SK-N-MC (cell line): ENCODE measurements around the gene WDR47.
"Not testable (repeated sequence)": the region's sequence is repeated elsewhere in the genome, so short reads cannot be mapped to it uniquely, and the experiment has no call there.

ENCODE experiments used
- EZH2 ChIP-seq: fragments of 200-600 bp; sonication (generic); IDR thresholded peaks from one replicate; pipeline ENCODE4 v1.6.1; 2017; ENCODE audit warnings: antibody characterized with exemption
- FOXP2 ChIP-seq: optimal IDR thresholded peaks from 2 replicates; pipeline ENCODE3; 2011; ENCODE audit warnings: mild to moderate bottlenecking, moderate library complexity; ENCODE audit not compliant: insufficient read depth; ENCODE audit errors: extremely low read length, control extremely low read depth
- POLR2AphosphoS5 ChIP-seq: IDR thresholded peaks from 2 replicates; pipeline ENCODE4 v1.6.1; 2012; ENCODE audit warnings: mild to moderate bottlenecking, low read depth, low read length, borderline replicate concordance

- TF ChIP-seq EZH2, POLR2AphosphoS5, FOXP2: not testable (repeated sequence)
Observed at GRCh38 chr1:108927565-108927964, 114.3 kb downstream of the WDR47 start.
